Stomach (tissue), 19 donors: ENCODE results near the gene WDR87. TPM values are rescaled to one million over a fixed set of nuclear protein-coding genes. Genes with fewer than 3 reads are reported as not detected.

Experiments
- DNase-seq, 2 donors: peaks; one replicate each; pipeline versions ENCODE4 v3.0.0 to v3.0.0-alpha.2; 2013 to 2019
- H3K27ac ChIP-seq, 5 donors: fragments of 200-600 bp in 4 of 5; sonication (generic) in 4 of 5; one replicate each; pipeline ENCODE4 v1.5.1; 2013 to 2019; ENCODE audit warnings: mild to moderate bottlenecking in 1 of 5, moderate library complexity in 1 of 5
- H3K27me3 ChIP-seq, 3 donors: fragments of 200-600 bp; sonication (generic); one replicate each; pipeline ENCODE4 v1.5.1; 2017 to 2019; ENCODE audit warnings: mixed run types in 1 of 3
- H3K36me3 ChIP-seq, 4 donors: fragments of 200-600 bp; sonication (generic); 1 replicate in 3 of 4; 2 replicates in 1 of 4; pipeline ENCODE4 v1.5.1; 2016 to 2019
- H3K4me1 ChIP-seq, 4 donors: fragments of 200-600 bp; sonication (generic); one replicate each; pipeline ENCODE4 v1.5.1; 2016 to 2019
- H3K4me3 ChIP-seq, 4 donors: fragments of 200-600 bp; sonication (generic) in 3 of 4; one replicate each; pipeline ENCODE4 v1.5.1; 2016 to 2019; ENCODE audit warnings: mild to moderate bottlenecking in 1 of 4
- H3K9me3 ChIP-seq, 4 donors: fragments of 200-600 bp; sonication (generic); one replicate each; pipeline ENCODE4 v1.5.1; 2016 to 2019
- EP300 ChIP-seq: sonication (generic); formaldehyde crosslinking; IDR thresholded peaks from one replicate; pipeline ENCODE4 v1.6.1; 2017; ENCODE audit warnings: antibody characterized with exemption
- POLR2A ChIP-seq, 4 donors: fragments of 450-650 bp; IDR thresholded peaks; one replicate each; pipeline ENCODE4 v1.6.1; 2016; ENCODE audit warnings: antibody characterized with exemption in 4 of 4, control low read depth in 2 of 4, mild to moderate bottlenecking in 1 of 4, moderate library complexity in 1 of 4
- POLR2AphosphoS5 ChIP-seq, 3 donors: sonication (generic); formaldehyde crosslinking; IDR thresholded peaks; one replicate each; pipeline ENCODE4 v1.6.1; 2016; ENCODE audit warnings: antibody characterized with exemption in 3 of 3
- WGBS, 5 donors: extraction: QIAGEN DNeasy Blood & Tissue Kit in 3 of 5; methylation state at CpG; one replicate each; pipeline versions ENCODE4 v1.1.5 to v1.1.7; 2013 to 2018; 5-methylcytosine and 5-hydroxymethylcytosine counted together
- intact Hi-C: fragments of 100-400 bp; cut with DNase I; formaldehyde crosslinking; loops from one replicate; pipeline ENCODE4 v1.15.1; 2023; ENCODE audit warnings: low total_unique reads
- long read RNA-seq, 10 donors: transcript quantifications; one replicate each; lab custom pipeline, GENCODE V29; 2026
- polyA plus RNA-seq, 3 donors: library from polyadenylated mRNA; stranded (reverse); fragments of 200-250 nt; gene quantifications; one replicate each; pipeline ENCODE4 v1.2.3, GENCODE V29; 2013
- total RNA-seq, 5 donors: library from RNA; depleted of rRNA; stranded (reverse); fragments of >200 nt; gene quantifications; one replicate each; pipeline versions ENCODE4 v1.1.0 to v1.2.3, GENCODE V29; 2014 to 2016
- TF ChIP-seq, protein P1 (sequence below), 7 experiments: fragments of 450-650 bp in 4 of 7; fragments of 200-600 bp in 3 of 7; sonication (generic) in 3 of 7; IDR thresholded peaks; one replicate each; pipeline ENCODE4 v1.5.1; 2016 to 2019; ENCODE audit warnings: antibody characterized with exemption in 7 of 7, control low read depth in 2 of 7, mild to moderate bottlenecking in 1 of 7
- donor health status: healthy with polysubstance abuse.
- donor health status: Bipolar disorder and iron deficiency.
- donor health status: healthy.

WDR87 gene
- total RNA-seq (under 1 TPM in 1 of 5 donors, not detected in 4; 0.14 TPM), polyA plus RNA-seq (not detected)
- long read RNA-seq, donor 1 = 0 reads
- long read RNA-seq, donor 2 = 0 reads
- long read RNA-seq, donor 3 = 0 reads
- long read RNA-seq, donor 4 = 0 reads
- long read RNA-seq, donor 5 = 0 reads
- long read RNA-seq, donor 6 = 0 reads
- long read RNA-seq, donor 7 = 0 reads
- long read RNA-seq, donor 8 = 0 reads
- long read RNA-seq, donor 9 = 0 reads
- long read RNA-seq, donor 10 = 0 reads

GRCh38 chr19:37905946-37906868 is at the start of gene WDR87:
WDR87 (minus strand) TSS chr19:37906594; CDS start chr19:37898239, 8,355 bp downstream.
- Histone ChIP-seq H3K4me1 (peaks cover 9 to 33% (median 26%) of the 10 kb centered on the region in 4 donors), H3K4me3 (peak within 1 kb of the TSS; percentile 90 to 99 (median 92)), H3K27me3 (no peaks in the 10 kb centered on the region), H3K36me3 (no peaks in the 10 kb centered on the region), H3K9me3 (no peaks in the 10 kb centered on the region), H3K27ac (peak within 1 kb of the TSS; percentile 77 to 85 (median 79))
- peak; percentile 48 to 86 for DNase-seq
- WGBS, 5 donors = 4 to 7% (median 6%) methylated on average over 49 to 63 of the region's 63 CpGs
- intact Hi-C loops = no loop called here
- TF ChIP-seq EP300 = no peak
- TF ChIP-seq, protein P1, sequence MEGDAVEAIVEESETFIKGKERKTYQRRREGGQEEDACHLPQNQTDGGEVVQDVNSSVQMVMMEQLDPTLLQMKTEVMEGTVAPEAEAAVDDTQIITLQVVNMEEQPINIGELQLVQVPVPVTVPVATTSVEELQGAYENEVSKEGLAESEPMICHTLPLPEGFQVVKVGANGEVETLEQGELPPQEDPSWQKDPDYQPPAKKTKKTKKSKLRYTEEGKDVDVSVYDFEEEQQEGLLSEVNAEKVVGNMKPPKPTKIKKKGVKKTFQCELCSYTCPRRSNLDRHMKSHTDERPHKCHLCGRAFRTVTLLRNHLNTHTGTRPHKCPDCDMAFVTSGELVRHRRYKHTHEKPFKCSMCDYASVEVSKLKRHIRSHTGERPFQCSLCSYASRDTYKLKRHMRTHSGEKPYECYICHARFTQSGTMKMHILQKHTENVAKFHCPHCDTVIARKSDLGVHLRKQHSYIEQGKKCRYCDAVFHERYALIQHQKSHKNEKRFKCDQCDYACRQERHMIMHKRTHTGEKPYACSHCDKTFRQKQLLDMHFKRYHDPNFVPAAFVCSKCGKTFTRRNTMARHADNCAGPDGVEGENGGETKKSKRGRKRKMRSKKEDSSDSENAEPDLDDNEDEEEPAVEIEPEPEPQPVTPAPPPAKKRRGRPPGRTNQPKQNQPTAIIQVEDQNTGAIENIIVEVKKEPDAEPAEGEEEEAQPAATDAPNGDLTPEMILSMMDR (IDR thresholded peaks at IDR 0.05) = no peak
- TF ChIP-seq POLR2A (IDR thresholded peaks at IDR 0.05) = no peak
- TF ChIP-seq POLR2AphosphoS5 (IDR thresholded peaks at IDR 0.05) = no peak

DNA sequence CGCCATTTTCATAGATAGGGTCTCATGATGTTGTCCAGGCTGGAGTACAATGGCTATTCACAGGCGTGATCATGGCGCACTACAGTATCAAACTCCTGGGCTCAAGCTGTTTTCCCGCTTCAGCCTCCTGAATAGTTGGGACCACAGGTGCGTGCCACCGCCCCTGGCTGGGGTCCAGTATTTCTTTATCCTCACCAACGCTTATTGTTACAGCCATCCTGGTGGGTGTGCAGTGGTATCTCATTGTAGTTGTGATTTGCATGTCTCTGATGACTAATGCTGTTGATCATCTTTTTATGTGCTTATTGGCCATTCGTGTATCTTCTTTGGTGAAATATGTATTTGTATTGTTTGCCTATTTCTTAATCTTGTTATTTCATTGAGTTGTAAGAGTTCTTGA is 49.6 kb upstream of the WDR87 start:
- DNase-seq = peak in 1 of 2 donors; percentile 20
- WGBS, 5 donors = 82 to 90% (median 86%) methylated on average over 8 of the region's 8 CpGs

GRCh38 chr19:37954421-37954874 is 48.1 kb upstream of the WDR87 start:
- TF ChIP-seq, protein P1 (IDR thresholded peaks at IDR 0.05) = no peak
- TF ChIP-seq EP300 (no peak), POLR2AphosphoS5 (IDR thresholded peaks at IDR 0.05) (no peak), POLR2A (IDR thresholded peaks at IDR 0.05) (no peak)
- Histone ChIP-seq H3K9me3 (no peaks in the 10 kb centered on the region), H3K27ac (no peak overlapping the region), H3K36me3 (no peaks in the 10 kb centered on the region), H3K27me3 (no peaks in the 10 kb centered on the region), H3K4me1 (peaks cover 4 to 28% (median 12%) of the 10 kb centered on the region in 4 donors), H3K4me3 (no peak overlapping the region)
- intact Hi-C loops = no loop called here
- DNase-seq = no peak
- 61 to 86% (median 70%) methylated on average over 10 of the region's 10 CpGs for WGBS, 5 donors

More for the DNA sequence above, 49.6 kb upstream of the WDR87 start:
- peaks cover 4 to 24% (median 12%) of the 10 kb centered on the region in 4 donors for H3K4me1 ChIP-seq
- H3K9me3 ChIP-seq = peaks cover 0 to 3% (median 0%) of the 10 kb centered on the region in 4 donors
- no peak overlapping the region for H3K27ac ChIP-seq
- H3K36me3 ChIP-seq = no peaks in the 10 kb centered on the region
- TF ChIP-seq EP300 = no peak
- no peak for TF ChIP-seq POLR2AphosphoS5 (IDR thresholded peaks at IDR 0.05)
- TF ChIP-seq, protein P1 (IDR thresholded peaks at IDR 0.05) = no peak
- TF ChIP-seq POLR2A (IDR thresholded peaks at IDR 0.05) = no peak
- no peaks in the 10 kb centered on the region for H3K27me3 ChIP-seq
- intact Hi-C loops = no loop called here
- H3K4me3 ChIP-seq = no peak overlapping the region

DNA sequence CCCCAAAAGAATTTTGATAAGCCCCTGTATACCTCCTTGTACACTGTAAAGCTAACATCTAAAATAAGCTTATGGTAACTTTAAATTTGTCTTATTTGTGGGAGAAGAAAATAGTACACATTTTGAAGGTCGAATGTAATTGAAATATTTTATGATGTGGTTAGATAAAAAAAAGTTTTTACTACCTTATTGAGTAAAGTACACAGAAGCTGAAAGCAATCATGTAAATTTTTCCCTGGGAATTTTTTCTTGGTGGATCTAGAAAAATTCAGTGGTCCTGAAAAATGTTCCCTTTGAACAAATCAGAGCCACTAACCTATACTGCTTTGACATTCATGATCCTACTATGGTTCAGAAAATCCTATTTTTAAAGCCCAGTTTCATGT is 47.5 kb upstream of the WDR87 start:
- intact Hi-C loops = no loop called here
- no peaks in the 10 kb centered on the region for H3K36me3 ChIP-seq
- peaks cover 4 to 26% (median 12%) of the 10 kb centered on the region in 4 donors for H3K4me1 ChIP-seq
- no peak for DNase-seq
- H3K9me3 ChIP-seq = no peaks in the 10 kb centered on the region
- H3K27me3 ChIP-seq = no peaks in the 10 kb centered on the region
- WGBS, 5 donors = 15 to 37% (median 20%) methylated on average over 1 of the region's 1 CpG
- TF ChIP-seq POLR2A (IDR thresholded peaks at IDR 0.05) = no peak
- no peak for TF ChIP-seq POLR2AphosphoS5 (IDR thresholded peaks at IDR 0.05)
- TF ChIP-seq, protein P1 (IDR thresholded peaks at IDR 0.05) = no peak
- no peak for TF ChIP-seq EP300
- H3K27ac ChIP-seq = no peak overlapping the region
- no peak overlapping the region for H3K4me3 ChIP-seq
